ENCODE results near the gene ATG10.
A peak's percentile ranks its signal among the peaks of the same experiment; 100 is the strongest.

ATG10 gene

DNA sequence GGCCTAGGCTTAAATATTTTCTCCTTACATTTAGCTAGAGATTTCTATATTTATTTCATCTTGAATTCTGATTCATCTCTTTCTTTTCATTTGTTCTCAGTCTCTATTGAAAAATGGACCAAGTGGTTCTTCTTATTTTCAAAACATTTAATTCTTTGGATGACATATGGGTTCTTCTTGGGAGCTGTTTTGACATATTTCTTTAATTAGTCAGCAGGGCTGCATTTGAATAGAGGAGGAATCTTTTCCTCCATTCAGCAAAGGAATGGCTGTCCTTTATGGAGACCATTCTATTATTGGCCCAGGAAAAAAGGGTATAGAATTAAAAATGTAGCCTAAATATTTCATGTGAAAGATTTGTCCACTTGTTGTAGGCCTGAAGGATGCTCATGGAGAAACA is 196.5 kb downstream of the ATG10 start:
- no peak for DNase-seq

DNA sequence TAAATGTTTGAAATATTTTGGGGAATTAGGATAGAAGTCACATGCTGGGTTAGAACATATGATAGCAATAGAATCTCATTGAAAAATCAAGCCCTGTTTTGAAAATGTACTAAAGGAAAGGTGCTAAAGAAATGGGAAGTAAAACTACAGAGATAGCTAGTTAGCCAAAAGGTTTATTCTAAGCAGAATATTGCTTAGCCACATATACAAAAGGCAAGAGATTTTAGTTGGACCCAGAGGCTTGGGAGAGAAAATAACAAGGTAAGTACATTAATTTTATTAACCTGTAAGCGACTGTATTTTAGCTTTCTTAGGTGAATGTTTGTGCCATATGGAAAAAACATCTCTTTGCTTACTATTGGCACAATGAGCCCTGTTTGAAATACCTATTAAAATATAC is 198.1 kb downstream of the ATG10 start:
- DNase-seq, result no peak

DNA sequence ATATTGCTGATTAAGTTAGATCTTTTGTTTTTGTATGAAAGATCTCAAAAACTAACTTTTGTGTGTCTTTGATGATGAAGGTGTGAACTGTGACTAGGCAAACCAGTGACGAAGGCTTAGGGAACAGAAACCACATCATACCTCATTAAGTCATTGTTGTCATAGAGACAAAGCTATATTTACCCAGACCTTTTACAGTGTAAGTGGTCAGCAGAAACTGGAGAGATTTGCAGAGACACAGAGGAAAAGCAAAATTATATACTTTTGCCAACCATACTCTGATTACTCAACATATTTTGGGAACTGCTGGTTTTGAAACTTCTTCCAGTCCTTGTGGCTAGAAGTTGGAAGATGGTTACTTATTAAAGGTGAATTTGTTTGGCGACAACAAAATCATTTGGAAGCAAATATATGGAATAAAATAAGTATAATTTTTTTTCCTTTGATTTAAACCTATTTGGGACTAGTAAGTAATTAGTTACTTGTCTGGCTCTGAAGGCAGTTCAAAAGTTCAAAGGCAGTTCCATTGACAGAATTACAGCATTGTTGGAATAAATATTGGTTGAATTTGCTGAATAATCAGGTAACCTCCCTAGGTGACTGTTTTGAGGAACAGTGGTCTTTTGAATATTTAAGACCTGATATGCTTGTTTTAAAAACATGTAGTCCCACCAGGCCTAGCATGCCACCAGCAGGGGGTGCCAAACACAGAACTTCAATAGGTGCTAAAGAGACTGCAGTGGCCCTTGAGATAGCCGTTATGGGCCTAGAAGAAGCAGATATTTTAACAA is 202.5 kb downstream of the ATG10 start:
- peak; percentile 62 for DNase-seq

DNA sequence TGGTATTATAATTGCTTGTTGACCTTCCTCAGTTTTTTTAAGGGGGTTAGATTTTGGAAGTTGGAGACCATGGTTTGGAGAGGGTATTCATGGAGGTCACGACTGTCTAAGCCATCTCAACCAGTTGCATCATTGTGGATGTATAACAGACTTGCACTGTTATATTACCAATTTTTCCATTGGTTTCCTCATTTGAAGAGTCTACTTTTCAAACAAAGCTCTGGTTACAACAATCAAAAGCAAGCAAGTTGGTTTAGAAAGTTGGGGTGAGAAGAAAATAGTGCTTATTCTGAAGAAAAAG is 203.0 kb downstream of the ATG10 start:
- DNase-seq, result no peak

DNA sequence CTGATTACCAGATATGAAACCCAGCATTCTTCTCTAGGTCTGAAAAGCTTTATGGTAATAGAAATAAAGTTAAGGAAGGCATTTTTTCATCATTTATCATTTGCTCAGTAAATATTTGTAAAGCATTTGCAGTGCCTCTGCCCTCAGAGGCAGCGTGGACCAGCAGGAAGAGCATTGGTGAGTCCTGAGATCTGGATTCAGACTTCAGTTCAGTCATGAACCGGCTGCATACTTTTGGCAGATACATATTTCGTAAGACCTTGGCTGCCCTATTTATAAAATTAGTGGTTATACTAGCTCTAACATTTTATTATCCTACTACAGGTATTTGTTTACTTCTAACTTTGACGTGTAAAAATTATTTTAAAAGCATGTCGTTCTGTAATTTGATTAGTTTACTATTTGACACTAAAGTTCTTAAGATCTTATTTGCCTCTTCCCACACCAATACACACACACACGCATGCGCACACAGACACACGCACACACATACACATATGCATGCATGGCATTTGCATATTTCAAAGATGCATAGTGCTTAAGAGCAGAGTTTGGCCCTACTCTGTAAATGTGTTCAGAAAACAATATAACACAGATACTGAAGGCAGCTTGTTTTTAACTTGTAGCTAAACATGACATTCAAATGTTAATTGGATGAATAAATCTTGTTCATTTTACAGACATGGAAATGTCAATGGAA is 204.4 kb downstream of the ATG10 start:
- no peak for DNase-seq

DNA sequence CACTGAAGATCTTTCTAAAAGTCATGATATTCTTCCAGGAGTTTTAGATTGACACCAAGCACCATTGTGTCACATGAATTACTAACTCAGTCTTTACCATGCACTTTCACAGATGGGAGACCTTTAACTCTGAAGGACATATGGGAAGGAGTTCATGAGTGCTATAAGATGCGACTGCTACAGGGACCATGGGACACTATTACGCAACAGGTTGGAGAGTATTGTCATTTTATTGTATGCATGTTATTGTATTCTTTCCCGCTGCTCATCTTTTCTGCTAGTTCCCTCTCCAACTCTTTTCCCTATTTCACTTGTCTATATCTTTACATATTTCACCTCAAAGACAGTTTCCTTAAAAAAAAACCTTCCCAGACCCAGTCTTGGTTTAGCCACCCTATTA is 206.6 kb downstream of the ATG10 start:
- DNase-seq, result no peak

DNA sequence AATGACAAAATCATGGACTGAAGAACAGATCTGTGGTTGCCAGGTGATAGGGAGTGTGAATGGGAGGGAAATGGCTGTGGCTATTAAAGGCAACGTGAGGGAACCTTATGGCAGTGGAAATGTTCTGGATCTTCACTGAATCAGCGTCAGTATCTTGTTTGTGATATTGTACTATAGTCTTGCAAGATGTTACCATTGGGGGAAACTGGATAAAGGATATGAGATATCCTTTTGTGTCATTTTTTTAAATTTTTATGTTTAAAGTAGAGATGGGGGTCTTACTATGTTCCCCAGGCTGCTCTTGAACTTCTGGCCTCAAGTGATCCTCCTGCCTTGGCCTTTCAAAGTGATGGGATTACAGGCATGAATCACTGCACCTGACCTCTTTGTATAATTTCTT is 210.8 kb downstream of the ATG10 start:
- no peak for DNase-seq

DNA sequence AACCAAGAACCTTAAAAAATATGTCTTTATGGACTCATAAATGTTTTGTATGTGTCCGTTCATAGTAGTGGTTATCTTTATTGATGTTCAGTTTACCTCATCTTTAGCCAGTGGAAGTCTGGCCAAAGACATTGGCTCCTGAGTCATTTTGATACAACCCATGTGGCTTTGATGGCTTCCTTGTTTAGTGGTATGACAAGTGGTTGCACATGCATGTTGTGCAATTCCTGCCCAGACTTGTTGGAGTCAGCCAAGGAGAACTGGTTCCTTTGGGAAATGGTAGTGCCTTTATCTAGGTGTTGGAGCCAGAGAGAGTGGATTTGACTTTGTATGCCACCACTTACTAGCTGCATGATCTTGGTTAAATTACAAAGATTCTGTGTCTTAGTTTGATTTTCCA is 212.0 kb downstream of the ATG10 start:
- no peak for DNase-seq

DNA sequence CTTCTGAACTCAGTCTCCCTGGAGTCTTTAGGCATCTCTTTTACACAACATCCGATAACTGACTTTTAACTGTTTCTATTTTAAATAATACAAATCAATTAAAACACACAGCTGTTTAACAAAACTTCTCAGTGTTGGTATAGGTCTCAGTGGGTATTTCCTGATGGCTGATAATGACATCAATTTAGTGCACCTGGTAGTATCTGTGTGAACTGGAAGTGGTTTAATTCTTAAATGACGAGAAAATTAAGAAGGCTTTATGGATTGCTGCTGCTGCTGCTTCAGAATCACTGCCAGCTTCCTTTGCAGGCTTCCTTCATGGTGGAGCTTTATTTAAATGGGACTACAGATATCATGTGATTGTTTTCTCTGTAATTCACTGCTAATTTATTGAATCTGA is 214.0 kb downstream of the ATG10 start:
- DNase-seq, result no peak

DNA sequence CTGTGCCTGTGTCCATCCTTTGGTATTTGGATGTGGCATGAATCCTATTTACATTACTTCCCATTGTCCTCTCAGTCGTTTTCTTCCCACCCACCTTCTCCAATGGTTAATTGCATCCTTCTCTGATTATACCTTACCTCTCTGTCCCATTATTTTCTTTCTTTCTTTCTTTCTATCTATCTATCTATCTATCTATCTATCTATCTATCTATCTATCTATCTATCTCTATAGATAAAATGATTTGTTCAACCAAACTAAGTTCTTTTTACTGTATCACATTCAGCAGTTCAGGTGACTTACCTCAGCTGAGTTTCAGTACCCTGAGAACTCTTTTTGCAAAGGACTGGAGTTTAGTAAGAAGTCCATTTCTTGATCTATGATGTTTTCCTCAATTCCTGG is 225.7 kb downstream of the ATG10 start:
- no peak for DNase-seq

DNA sequence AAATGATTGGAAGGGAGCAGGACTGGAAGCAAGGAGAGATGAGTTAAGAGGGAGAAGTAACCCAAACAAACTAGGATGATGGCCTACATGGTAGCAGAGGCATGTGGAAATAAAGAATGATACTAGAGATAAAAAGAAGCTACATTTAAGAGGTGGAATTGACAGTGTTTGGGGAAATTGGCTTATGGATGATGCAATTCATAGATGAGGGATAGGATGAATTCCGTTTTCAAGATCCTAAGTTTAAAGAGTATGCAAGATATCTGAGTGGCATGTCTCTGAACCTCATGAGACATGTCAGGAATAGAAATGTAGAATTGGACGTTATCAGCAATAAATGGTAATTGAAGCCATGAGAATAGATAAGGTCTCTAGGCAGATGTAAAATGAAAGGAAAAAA is 232.7 kb downstream of the ATG10 start:
- no peak for DNase-seq

DNA sequence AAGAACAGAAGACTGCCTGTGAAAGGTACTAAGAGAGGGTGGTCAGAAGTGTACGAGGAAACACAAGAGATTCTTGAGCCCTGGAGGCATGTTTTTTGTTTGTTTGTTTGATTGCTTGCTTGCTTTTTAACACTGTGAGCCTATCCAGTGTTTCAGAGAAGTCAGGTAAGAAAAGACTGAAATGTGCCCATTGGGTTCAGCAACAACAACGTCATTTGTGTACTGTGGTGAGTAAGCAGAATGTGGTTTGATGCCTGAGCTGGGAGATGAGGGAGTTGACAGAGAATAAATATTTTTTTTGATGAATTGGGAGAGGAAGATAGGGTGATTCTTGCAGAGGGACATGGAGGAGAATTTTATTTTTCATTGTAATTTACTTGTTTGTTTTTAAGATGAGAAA is 233.2 kb downstream of the ATG10 start:
- no peak for DNase-seq

DNA sequence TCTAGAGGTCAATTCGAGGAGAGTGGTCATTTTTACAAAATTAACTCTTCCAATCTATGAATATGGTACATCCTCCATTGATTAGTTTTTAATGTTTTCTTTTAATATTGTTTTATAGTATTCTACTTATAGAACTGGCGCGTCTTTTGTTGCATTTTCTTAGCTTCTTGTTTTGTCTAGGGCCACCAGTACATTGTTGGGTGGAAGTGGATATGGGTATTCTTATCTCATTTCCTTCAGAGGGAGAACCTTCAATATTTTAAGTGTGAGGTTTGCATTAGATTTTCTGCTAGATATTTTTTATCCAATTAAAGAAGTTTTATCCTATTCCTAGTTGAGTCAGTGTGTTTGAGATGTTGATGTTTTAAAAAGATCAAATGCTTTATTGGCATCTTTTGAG is 236.5 kb downstream of the ATG10 start:
- no peak for DNase-seq

DNA sequence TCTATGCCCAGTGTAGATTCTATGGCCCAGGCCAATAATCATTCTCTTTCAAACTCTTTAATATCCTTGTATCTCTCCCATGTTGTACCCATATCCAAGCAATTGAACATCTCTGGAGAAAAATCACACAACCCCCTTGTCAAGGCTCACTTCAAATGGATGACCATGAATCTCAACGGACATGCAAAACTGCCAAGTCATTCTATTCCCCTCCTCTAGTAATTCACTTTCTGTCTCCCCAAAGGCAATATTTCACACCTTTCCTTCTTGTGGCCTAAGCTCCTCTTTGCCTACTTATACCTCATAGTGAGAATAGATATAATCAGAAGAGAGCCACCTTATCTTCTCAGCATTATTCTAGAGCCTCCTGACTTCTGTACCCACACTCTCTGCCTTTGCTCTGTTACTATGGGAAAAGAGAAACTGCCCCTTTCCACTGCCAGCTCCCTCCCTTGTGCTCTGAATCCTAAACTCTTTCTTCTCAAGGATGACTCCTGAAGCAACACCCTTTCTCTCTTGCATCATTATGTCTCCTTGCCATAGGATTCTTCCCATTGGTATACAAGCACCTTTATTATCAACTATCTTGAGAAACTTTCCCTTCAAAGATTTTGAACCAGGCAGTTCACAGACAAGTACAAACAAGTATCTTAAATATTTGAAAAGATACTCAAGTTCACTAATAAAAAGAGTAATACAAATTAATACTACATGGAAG is 240.2 kb downstream of the ATG10 start:
- DNase-seq, result no peak

DNA sequence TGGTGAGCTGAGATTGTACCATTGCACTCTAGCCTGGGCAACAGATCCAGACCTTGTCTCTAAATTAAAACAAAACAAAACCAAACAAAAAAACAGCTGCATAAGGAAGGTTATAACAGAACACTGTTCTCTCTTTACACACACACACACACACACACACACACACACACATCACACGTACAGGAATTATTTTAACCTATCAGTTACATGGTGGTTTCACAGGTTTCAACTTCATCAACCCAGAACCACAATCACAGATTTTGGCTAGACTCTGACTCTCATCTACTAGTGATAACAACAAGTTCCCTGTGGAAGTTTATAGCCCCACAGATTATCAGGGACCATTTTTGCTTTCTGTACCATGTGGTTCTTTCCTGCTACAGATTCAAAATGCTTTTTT is 246.1 kb downstream of the ATG10 start:
- no peak for DNase-seq

DNA sequence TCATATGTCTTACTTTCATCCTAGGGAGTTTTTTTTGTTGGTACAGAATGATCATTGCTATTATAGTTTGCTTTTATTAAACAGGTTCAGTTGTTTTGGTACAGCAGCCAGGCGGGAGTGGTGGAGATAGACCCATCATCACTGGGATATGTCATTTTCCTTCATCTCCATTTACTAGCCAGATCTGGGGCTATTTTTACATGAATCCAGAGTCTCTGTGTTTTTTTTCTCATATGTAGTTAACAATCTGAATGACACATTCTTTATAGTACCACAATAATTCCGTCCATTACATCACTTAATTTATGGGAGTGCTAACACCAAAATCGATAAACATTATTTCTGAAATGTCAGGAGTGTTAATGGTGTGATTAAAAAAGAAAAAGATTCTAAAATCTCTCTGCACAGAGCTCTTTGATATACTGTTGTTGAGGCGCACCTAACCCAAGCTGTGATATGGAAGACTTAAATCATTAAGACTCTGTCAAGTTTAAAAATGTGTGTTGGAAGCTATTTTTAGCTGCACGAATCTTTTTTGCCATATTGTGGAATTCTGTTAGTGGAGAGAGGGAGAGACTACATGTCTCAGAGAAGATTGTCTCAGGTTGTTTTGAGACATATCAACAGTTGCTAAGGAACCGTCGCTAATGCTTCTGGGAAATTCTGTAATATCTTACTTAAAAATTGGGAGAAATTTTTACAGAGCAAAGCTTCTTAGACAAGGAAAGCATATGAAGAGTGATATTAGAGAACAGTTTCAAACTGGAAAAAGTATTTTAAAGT is 246.7 kb downstream of the ATG10 start:
- DNase-seq, result no peak

DNA sequence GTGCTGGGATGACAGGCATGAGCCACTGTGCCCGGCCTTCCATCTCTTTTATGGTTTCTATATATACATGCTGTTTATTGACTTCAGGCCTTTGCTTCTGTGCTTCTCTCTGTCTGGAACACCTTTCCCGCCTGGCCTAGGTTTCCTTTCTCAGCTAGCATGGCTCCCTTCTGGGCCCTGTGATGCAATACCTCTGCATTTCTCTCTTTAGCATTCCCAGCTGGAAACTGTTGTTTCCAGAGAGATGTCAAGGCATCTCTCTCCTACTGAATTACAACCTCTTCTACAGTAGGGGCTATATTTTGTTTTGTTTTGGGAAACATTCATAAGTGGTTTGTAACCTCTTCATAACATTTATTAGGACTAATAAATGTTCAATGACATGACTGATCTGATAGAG is 249.2 kb downstream of the ATG10 start:
- DNase-seq, result no peak

DNA sequence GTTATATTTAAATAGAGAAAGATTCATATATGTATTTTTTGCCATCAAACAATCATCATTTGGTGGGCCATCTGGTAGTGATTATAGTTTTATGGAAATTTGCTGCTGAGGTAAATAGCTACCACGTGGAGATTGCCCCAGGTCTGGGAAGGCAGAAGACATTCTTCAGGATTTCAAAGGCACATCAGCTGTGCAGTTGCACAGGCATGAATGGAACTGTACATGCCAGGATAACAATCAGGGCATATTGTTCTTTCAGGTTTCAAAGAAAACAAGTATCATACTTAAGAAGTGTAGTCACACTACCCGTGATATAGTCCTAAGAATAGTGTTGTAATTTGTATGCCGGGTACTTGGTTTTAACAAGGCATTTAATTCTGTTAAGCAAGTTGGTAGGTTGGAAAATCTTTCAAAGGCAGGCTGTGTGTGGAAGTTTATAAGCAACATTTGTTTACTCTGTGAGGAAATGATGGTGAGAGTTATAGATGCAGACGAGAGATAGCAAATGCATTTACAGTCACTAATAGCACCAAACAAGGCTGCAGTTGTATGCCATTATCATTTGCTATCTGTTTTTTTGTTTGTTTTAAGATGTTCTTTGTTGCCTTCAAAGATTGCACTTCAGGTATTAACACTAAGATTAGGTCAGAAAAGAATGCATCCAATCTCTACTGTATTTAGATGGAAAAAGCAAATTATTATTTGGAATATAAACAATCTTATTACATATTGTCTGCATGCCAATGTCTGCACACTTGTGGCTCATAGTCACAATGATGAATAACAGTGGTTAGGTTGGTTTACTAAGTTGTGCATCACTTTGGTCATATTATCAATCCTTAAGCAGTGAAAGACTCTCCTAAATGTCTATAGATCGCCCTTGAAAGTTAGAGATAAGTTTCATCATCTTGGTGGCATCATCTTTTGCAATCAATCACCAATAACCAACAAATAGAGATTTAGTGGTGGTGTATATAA is 251.1 kb downstream of the ATG10 start:
- DNase-seq, result no peak

DNA sequence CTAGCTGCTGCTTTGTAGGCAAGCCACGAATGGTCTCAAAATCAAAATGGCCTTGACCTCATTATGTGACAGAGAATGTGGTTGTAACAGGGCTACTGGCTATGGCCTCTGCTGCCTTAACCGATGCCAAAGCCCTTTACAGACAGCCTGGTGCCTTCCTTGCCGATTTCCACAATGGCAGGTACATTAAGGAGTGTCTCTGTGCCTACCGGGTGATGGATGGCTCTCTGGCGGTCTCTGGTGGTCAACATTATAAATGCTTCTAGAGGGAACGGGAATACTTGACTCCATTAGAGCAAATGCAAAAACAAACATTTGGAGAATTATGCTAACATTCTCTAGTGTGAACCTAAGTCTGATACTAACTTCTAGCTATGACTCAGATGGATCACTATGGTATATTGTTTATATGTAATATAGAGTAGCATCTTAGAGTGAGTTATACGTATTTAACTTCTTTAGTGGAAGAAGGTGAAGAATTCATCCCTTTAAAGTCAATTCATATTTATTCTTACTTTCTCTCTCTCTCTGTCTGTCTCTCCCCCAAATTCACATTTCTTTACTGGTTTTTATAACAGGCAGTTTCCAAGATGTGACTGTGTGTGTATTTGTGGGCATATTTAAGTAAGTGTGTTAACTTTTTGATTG is 253.8 kb downstream of the ATG10 start:
- peak; percentile 63 for DNase-seq

DNA sequence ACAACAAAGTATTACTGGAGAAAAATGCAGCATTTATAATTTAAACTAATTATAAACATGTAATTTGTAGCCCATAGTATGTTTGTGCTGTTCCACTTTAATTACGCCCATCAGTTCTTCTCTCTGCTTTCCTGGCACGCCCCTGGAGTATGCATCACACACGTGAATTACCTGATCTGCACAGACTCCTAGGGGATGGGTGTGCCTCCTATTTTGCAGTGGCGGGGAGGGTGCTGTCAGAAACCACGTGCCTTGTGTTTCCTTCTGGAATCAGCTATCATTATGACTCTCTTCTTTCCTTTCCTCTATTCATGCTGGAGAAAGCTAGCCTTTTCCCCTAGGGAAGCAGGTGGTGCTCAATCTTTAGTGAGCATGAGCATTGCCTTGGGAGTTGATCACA is 263.1 kb downstream of the ATG10 start:
- no peak for DNase-seq

DNA sequence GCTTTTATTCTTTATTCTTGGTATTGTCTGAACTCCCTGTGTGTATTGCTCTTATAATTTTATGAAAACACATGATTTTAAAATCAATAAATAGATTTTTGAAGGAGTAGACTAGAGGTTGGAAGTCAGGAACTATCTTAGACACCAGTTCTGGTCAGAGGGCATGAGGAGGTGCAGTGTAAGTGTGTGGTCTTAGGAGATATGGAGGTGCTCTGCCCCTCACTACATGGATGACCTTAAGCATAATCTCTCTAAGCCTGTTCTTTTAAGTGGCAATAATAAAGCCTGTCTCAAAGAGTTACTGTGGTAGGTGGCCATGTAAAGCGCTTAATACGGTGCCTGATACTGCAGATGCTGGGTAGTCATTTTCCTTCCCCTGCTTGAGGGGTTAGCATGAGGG is 272.3 kb downstream of the ATG10 start:
- DNase-seq, result no peak

Measured in CD4-positive, alpha-beta T cell treated with Interleukin-6 for 4 hours (primary cell).